NCI-H460 (cell line): ENCODE data around the gene RPL27. TPM values are rescaled to one million over a fixed set of nuclear protein-coding genes. Genes with fewer than 3 reads are reported as not detected.
"Not testable (repeated sequence)": the region's sequence is repeated elsewhere in the genome, so short reads cannot be mapped to it uniquely, and the experiment has no call there.

Source experiments
- DNase-seq: peaks from one replicate; pipeline ENCODE4 v3.0.0-alpha.2; 2016; ENCODE audit warnings: low read depth; ENCODE audit errors: extremely low read depth
- total RNA-seq: library from RNA; depleted of rRNA; stranded (reverse); fragments of >200 nt; shearing (Covaris generic); gene quantifications from 2 replicates; pipeline ENCODE4 v1.2.3, GENCODE V29; 2014

RPL27 gene
- total RNA-seq, 1 experiment from 2014 or later = 2,900 TPM

GRCh38 chr17:42991471-42991870, 6.7 kb upstream of the RPL27 start:
- no peak for DNase-seq

DNA sequence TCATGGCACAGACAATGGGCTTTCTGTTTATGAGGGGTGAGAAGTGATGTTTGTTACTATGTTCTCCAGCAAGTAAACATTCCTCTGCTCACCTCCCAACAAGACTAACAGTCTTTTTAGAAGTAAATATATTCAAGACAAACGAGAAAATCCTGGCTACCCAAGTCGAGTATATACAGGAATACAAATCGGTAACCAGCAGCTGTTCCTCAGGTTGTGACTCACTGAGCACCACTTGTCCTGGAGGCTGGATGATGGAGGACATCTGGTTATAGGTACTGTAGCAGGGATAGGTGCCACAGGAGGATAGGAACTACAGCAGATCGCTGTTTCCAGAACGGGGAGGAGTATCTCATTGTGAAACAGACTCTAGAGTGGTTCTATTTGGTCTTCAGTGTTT, 5.3 kb upstream of the RPL27 start:
- DNase-seq = no peak

- not testable (repeated sequence) for DNase-seq
Observed at GRCh38 chr17:42993913-42994312, 4.3 kb upstream of the RPL27 start.

- no peak for DNase-seq
Observed at GRCh38 chr17:42997390-42997983, 732 bp upstream of the RPL27 start.

DNA sequence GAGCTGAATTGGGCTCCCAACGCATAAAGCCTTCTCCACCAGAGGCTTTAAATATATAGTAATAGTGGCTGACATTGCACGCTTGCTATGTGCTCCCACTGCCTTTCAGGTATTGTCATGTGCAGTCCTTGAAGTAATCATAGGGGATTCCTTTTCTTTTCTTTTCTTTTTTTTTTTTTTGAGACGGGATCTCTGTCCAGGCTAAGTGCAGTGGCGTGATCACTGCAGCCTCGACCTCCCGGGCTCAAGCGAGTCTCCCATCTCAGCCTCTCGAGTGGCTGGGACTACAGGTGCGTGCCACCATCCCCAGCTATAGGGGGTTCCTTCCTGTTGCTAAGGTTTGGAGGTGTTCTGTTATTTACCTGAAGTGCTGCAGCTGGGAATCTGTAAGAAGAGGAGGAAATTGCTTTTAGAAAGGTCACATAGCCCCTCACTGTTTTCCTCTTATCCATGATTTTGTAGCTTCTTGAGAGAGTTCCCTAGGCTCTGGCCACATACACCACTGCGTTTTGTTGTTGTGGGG, 845 bp downstream of the RPL27 start:
- DNase-seq = no peak

- DNase-seq = not testable (repeated sequence)
Observed at GRCh38 chr17:43000894-43001293, 2.7 kb downstream of the RPL27 start.

GRCh38 chr17:43003542-43004172, 5.4 kb downstream of the RPL27 start:
- peak; percentile 48 for DNase-seq

DNA sequence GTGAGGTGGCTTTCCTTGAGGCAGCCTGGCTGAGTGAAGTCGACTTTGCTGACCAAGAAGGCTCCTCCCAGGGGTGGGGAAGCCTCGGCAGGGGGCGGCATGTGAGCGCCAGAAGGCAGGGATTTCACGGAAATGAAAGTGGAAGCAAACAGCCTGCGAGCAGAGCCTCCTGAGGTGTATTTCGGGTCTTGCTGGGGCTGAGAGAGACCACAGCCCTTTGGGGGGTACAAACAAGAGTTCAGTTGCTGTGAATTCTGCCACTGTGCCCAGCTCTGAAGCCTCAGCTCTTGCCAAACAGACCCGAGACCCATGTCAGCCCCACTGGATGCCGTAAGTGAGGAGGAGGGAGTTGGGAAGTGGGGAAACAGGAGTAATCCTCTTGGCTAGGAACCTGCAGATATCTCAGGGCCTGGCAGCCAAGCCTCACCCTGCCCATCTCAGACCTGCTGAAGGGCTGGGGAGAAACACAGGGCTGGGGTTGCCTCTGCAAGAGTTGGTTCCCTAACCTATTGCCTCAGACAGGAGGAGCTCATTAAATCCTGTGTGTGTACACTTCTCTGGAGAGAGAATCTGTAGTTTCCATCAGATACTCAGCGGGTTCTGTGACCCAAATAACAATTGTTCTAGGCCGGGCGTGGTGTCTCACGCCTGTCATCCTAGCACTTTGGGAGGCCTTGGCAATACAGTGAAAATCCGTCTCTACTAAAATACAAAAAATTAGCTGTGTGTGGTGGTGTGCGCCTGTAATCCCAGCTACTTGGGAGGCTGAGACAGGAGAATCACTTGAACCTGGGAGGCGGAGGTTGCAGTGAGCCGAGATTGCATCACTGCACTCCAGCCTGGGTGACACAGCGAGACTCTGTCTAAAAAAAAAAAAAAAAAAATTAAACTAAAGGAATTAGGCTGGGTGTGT, 8.7 kb downstream of the RPL27 start, which contains the start of gene IFI35:
TSS of gene IFI35 (plus strand) at position 146 of the 913 bp plus-strand sequence. CDS start at position 310, 164 bp downstream.
- DNase-seq = peak; percentile 78

GRCh38 chr17:43010667-43011308, 12.6 kb downstream of the RPL27 start:
- DNase-seq = peak; percentile 53

- no peak for DNase-seq
Observed at GRCh38 chr17:43011728-43012472, 13.7 kb downstream of the RPL27 start.

- DNase-seq = no peak
Observed at GRCh38 chr17:43013296-43013695, 15.1 kb downstream of the RPL27 start.

GRCh38 chr17:43014020-43014648, 15.9 kb downstream of the RPL27 start:
- no peak for DNase-seq

- no peak for DNase-seq
Observed at GRCh38 chr17:43014649-43015542, 16.7 kb downstream of the RPL27 start.

DNA sequence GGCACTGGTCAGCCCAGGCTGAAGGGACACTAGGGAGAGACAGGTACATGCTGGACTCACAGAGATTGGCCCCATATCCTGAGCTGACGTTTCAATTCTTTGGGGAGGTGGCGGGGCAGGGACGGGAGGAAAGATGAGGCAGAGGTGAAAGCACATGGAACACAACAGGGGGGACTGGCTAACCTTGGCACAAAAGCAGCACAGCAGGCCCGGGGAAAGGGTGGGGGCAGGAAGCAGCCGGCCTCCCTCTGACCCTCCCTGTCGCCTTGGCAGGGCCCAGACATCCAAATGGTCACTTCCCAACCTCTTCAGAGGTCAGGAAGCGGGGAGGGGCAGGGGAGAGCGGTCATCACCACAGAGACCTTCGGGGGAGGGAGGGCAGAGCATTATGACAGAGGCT, 17.4 kb downstream of the RPL27 start:
- DNase-seq = no peak

- no peak for DNase-seq
Observed at GRCh38 chr17:43016216-43016615, 18.0 kb downstream of the RPL27 start.

DNA sequence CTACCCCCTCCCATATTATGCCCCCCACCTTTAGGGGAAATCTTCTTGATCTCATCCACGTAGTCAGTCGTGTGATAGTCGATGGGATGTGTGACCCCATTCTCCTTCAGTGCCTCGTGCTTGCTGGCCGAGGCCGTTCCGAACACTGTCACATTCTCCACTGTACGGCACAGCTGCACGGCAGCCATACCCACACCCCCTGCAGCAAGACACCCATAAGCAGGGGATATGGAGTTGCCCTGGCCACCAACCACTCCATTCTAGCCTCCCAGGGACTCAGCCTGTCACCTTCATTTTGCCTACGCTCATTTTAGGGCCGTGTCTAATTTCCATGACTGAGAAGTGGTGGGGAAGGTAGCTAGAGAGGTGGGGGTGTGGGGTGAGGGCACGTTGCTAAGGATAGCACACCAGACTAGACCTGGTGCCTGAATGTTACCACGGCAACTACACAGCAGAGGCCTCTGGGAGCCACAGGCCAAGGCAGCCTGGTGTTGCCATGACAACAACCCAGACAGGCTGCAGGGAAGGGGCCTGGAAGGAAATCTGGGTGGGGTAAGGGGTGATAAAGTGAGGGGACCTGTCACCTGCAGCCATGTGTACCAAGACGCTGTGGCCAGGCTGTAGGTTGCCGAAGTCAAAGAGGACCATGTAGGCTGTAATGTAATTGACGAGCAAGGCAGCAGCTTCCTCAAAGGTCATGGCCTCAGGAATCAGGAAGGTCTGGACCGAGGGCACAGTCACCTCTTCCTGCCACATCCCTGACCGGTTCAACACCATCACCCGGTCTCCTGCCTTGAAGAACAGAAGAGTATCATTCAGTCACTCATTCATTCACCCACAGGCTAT, 20.0 kb downstream of the RPL27 start:
- DNase-seq = no peak

GRCh38 chr17:43018932-43019331, 20.7 kb downstream of the RPL27 start:
- no peak for DNase-seq

GRCh38 chr17:43019418-43019817, 21.2 kb downstream of the RPL27 start:
- DNase-seq = no peak
